NCI-H460 (cell line): ENCODE data around the gene PAFAH1B2. TPM values are rescaled to one million over a fixed set of nuclear protein-coding genes. Genes with fewer than 3 reads are reported as not detected.

Source experiments
- DNase-seq: peaks from one replicate; pipeline ENCODE4 v3.0.0-alpha.2; 2016; ENCODE audit warnings: low read depth; ENCODE audit errors: extremely low read depth
- total RNA-seq: library from RNA; depleted of rRNA; stranded (reverse); fragments of >200 nt; shearing (Covaris generic); gene quantifications from 2 replicates; pipeline ENCODE4 v1.2.3, GENCODE V29; 2014; rRNA removed

The PAFAH1B2 gene
- total RNA-seq, 1 experiment from 2014 or later: 97.4 TPM

DNA sequence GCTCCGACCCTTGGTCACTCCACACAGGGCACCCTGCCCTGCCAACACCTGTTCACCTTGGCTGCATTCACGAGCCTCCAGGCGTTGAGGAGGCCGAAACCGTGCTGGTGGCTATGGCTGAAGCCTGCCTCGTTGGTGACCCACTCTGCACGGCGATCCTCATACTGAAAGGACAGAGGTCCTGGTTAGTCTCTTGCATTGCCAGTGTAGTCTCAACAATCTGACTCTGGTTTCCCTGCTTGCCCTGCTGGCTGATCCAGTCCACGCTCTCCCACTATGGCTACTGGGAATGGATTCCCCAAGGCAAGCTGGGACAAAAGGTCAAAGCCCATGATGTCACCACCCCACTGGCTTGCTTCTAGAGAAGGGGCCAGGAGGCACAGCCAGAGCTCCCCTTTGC lies 74.9 kb downstream of the PAFAH1B2 start:
- DNase-seq: no peak

GRCh38 chr11:117219455-117219854 lies 75.4 kb downstream of the PAFAH1B2 start:
- no peak for DNase-seq

- DNase-seq: no peak
Observed at GRCh38 chr11:117219995-117220394, 75.9 kb downstream of the PAFAH1B2 start.

GRCh38 chr11:117220568-117220967 lies 76.5 kb downstream of the PAFAH1B2 start:
- no peak for DNase-seq

DNA sequence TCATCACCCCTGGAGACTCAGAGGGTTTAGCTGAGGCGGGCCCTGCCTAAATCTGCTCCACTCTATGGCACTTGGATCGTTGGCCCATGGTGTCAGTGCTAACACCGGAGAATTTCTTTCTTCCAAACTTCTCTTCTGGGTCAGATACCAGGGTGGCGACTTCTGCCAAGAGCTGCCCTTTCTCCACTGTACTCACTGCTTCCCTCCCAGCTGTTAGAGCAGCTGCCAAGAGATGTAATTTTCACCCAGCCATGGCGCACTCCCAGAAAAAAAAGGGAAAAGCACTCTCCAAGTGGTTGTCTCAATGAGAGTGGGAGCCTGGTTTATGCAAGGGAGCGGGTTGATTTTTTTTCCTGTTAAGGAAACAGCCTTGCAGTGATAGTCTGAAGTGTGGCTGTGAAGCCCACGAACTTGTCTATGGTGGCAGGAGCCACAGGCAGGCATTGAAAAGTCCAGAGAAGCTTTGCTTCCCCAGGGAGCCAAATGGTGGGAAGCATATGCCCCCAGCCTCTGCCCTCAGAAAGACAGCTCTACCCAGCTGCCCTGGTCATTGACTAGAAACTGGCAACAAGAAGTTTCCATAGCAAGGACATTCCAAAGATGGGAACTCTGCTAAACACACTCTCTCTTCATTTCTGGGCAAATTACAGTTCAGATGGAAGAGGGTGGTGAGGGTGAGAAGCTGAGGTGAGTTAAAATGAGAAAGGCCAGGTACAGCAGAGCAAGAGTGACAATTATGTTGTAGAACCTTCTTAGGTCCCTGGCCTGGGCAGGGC lies 77.1 kb downstream of the PAFAH1B2 start:
- DNase-seq: no peak

DNA sequence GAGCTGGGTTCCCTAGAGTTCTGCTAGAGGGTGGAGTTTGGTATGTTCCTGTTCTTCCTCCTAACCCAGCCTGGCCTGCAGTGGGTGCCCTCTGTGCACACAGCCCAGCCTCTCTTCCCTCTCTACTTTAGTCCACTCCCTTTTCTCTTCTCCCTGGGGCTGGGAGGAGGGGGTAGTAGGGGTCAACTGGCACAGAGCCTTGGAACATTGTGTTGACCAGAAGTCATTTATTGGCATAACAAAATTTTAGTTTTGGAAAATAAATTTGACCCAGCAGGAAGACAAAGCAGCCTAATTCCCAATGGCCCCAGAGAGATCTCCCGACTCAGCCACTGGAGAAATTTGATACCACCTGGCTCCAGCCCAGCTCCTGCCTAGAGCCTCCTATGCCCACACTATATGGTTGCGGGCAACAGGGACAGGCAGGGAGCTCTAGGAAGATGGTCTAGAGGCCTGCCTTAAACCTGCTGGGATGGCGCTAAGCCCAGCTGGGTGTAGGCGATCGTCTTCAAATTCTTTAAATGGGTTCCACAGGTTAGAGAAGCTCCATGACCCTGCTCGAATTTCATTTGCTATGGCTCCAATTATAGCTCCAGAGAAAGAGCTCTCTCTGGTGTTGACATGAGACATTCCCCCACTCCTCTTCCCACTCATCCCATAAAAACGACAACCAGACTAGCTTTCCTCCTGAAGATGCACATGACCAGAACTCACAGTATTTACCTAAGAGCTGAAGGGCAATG lies 77.9 kb downstream of the PAFAH1B2 start:
- DNase-seq: no peak

- no peak for DNase-seq
Observed at GRCh38 chr11:117222991-117223740, 79.1 kb downstream of the PAFAH1B2 start.

GRCh38 chr11:117223741-117224689 lies 79.9 kb downstream of the PAFAH1B2 start:
- no peak for DNase-seq

- no peak for DNase-seq
Observed at GRCh38 chr11:117225553-117226170, 81.6 kb downstream of the PAFAH1B2 start.

Other genes starting within 250 kb of the PAFAH1B2 start
- gene SIK3, start 45.9 kb upstream of the PAFAH1B2 start, total RNA-seq: 7.0 and 7.6 TPM in 2 replicates
- gene SIDT2, start 34.5 kb downstream of the PAFAH1B2 start, total RNA-seq: 10.2 and 10.7 TPM in 2 replicates
- gene TAGLN, start 55.1 kb downstream of the PAFAH1B2 start, total RNA-seq: 1.8 and 2.3 TPM in 2 replicates
- gene PCSK7, start 87.8 kb downstream of the PAFAH1B2 start, total RNA-seq: 8.4 and 9.6 TPM in 2 replicates
- gene RNF214, start 88.4 kb downstream of the PAFAH1B2 start, total RNA-seq: 10.9 and 12.3 TPM in 2 replicates
- 4.8 and 5.3 TPM in 2 replicates for gene BACE1-AS, start 147.1 kb downstream of the PAFAH1B2 start, total RNA-seq
- 6.0 and 6.6 TPM in 2 replicates for gene BACE1, start 172.0 kb downstream of the PAFAH1B2 start, total RNA-seq
- gene CEP164, start 183.6 kb downstream of the PAFAH1B2 start, total RNA-seq: 22.4 and 30.3 TPM in 2 replicates